Measurements from ENCODE around the gene SPRYD7.

Gene SPRYD7

DNA sequence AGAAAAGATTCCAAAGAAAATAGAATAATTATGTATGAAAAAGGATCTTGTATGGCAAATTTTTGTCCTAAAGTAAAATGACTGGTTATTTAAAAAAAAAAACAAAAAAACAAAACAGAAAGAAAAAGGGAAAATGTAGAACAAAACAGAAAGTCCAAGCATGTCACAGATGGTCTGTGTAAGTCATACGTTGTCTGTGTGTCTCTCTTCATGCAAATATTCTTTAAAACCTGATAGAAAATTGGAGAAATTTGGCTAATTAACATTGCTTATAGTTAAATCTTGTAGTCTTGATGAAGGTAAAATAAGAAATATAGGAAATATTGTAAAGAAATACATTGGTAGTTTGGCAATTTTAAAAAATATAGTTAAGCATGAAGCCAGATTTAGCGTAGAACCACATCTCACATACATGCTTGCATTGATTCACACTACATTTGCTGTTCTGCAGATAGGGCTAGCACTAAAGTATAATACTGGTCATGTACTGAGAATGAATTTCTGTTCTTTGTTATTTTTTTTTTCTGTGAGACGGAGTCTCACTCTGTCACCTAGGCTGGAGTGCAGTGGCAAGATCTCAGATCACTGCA is 58.4 kb downstream of the SPRYD7 start:
- H3K36me3 Mint-ChIP-seq (ENCODE audit: low read depth): peaks cover 9% of the 10 kb centered on the region
- TF ChIP-seq, protein P1, sequence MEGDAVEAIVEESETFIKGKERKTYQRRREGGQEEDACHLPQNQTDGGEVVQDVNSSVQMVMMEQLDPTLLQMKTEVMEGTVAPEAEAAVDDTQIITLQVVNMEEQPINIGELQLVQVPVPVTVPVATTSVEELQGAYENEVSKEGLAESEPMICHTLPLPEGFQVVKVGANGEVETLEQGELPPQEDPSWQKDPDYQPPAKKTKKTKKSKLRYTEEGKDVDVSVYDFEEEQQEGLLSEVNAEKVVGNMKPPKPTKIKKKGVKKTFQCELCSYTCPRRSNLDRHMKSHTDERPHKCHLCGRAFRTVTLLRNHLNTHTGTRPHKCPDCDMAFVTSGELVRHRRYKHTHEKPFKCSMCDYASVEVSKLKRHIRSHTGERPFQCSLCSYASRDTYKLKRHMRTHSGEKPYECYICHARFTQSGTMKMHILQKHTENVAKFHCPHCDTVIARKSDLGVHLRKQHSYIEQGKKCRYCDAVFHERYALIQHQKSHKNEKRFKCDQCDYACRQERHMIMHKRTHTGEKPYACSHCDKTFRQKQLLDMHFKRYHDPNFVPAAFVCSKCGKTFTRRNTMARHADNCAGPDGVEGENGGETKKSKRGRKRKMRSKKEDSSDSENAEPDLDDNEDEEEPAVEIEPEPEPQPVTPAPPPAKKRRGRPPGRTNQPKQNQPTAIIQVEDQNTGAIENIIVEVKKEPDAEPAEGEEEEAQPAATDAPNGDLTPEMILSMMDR (IDR thresholded peaks at IDR 0.05; ENCODE audit: unreplicated experiment in 3 of 3): no peak
- no peaks in the 10 kb centered on the region for H3K27me3 Mint-ChIP-seq (ENCODE audit: low read depth)
- peaks cover 46% of the 10 kb centered on the region for H3K9me3 Mint-ChIP-seq
- H3K27ac Mint-ChIP-seq: no peak overlapping the region
- no peaks in the 10 kb centered on the region for H3K4me1 Mint-ChIP-seq
- H3K4me3 Mint-ChIP-seq: no peak overlapping the region

DNA sequence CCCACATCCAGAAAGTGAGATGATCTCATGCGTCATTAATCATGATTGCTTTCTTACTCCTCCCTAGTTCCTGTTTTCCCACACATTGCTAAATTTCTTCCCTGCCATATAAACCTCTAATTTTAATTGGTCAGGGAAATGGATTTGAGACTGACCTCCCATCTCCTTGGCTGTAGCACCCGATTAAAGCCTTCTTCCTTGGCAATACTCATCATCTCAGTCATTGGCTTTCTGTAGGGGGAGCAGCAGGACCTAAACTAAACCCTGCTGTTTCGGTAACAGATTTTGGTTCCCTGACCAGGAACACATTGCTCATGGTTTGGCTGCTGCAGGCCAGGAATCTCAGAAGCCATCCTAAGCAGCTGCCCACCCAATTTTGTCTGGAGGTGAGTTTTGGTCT is 61.7 kb downstream of the SPRYD7 start:
- TF ChIP-seq, protein P1 (IDR thresholded peaks at IDR 0.05; ENCODE audit: unreplicated experiment in 3 of 3): no peak
- H3K4me3 Mint-ChIP-seq: no peak overlapping the region
- peaks cover 30% of the 10 kb centered on the region for H3K9me3 Mint-ChIP-seq
- H3K27me3 Mint-ChIP-seq (ENCODE audit: low read depth): no peaks in the 10 kb centered on the region
- no peaks in the 10 kb centered on the region for H3K4me1 Mint-ChIP-seq
- peaks cover 9% of the 10 kb centered on the region for H3K36me3 Mint-ChIP-seq (ENCODE audit: low read depth)
- H3K27ac Mint-ChIP-seq: no peak overlapping the region

DNA sequence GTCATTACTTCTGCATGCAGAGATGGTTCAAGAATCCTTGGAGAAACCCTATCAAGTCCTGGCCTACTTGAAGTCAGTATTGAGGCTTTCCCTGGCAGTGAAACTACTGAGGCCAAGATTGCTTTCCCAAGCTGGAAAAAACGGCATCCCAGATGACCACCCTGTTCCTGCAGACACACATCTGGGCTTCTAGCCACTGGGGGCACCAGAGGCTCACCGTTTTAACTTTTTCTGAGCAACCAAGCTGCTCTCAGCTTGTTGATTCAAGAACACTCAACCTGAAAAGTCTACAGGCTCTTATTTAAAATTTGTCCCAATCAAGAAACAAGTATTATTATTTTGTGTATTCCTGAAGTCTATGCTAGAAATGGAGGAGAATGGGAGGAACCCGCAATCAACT is 66.6 kb downstream of the SPRYD7 start:
- TF ChIP-seq, protein P1 (IDR thresholded peaks at IDR 0.05; ENCODE audit: unreplicated experiment in 3 of 3): peak in 1 of 3 experiments; percentile 25
- Mint-ChIP-seq H3K27ac (no peak overlapping the region), H3K27me3 (ENCODE audit: low read depth) (peaks cover 3% of the 10 kb centered on the region), H3K36me3 (ENCODE audit: low read depth) (peaks cover 3% of the 10 kb centered on the region), H3K4me1 (no peaks in the 10 kb centered on the region), H3K4me3 (no peak overlapping the region), H3K9me3 (peaks cover 9% of the 10 kb centered on the region)

DNA sequence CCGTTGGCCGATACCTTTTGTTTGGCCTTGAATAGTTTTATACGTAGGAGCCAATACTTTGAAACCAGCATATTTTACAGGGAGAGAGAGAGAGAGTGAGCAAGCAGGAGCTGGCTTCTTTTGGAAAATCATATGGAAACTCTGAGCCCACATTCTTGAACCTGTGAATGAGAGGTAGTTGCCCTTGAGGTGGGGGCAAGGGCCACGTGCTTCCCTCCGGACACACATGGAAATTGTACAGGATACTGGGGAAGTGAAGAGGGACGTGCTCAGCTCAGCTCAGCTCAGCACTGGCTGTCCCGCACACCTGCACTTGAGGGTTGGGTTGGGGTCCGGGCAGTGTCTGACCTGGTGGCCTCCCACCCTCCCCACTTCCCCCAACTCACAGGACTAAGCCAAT is 68.3 kb downstream of the SPRYD7 start:
- H3K27me3 Mint-ChIP-seq (ENCODE audit: low read depth): peaks cover 9% of the 10 kb centered on the region
- H3K36me3 Mint-ChIP-seq (ENCODE audit: low read depth): no peaks in the 10 kb centered on the region
- no peak overlapping the region for H3K4me3 Mint-ChIP-seq
- no peak overlapping the region for H3K27ac Mint-ChIP-seq
- TF ChIP-seq, protein P1 (IDR thresholded peaks at IDR 0.05; ENCODE audit: unreplicated experiment in 3 of 3): no peak
- H3K9me3 Mint-ChIP-seq: peaks cover 8% of the 10 kb centered on the region
- no peaks in the 10 kb centered on the region for H3K4me1 Mint-ChIP-seq

DNA sequence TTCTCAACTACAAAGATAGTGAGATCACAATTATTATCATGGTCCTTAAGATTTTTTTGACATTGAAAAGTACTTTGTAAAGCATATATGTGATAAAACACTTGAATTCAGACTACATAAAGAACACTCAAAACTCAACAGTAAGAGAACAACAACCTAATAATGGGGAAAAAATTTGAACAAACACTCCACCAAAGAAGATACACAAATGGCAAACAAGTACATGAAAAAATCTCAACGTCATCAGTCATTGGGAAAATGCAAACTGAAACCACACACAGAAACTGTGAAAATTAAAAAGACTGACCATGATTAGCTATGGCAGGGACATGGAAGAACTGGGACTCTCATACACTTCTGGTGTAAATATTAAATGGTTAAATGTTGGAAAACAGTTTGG is 70.9 kb downstream of the SPRYD7 start:
- no peaks in the 10 kb centered on the region for H3K4me1 Mint-ChIP-seq
- H3K27me3 Mint-ChIP-seq (ENCODE audit: low read depth): peaks cover 9% of the 10 kb centered on the region
- H3K9me3 Mint-ChIP-seq: peaks cover 5% of the 10 kb centered on the region
- H3K4me3 Mint-ChIP-seq: no peak overlapping the region
- no peak overlapping the region for H3K27ac Mint-ChIP-seq
- no peaks in the 10 kb centered on the region for H3K36me3 Mint-ChIP-seq (ENCODE audit: low read depth)
- TF ChIP-seq, protein P1 (IDR thresholded peaks at IDR 0.05; ENCODE audit: unreplicated experiment in 3 of 3): no peak

DNA sequence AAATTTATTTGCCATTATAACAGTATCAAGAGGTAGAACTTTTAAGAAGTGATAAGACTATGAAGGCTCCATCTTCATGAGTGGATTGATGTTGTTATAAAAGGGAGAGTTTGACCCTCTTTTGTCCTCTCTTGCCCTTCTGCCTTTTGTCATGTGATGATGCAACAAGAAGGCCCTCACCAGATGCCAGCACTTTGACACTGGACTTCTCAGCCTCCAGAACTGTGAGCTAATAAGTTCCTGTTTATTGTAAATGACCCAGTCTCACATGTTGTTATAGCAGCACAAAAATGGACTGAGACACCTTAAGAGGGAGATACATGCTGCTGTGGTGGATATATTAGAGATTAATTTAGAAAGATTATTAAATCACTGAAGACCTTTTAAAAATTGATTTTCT is 71.6 kb downstream of the SPRYD7 start:
- no peak overlapping the region for H3K27ac Mint-ChIP-seq
- peaks cover 5% of the 10 kb centered on the region for H3K9me3 Mint-ChIP-seq
- no peaks in the 10 kb centered on the region for H3K36me3 Mint-ChIP-seq (ENCODE audit: low read depth)
- peaks cover 9% of the 10 kb centered on the region for H3K27me3 Mint-ChIP-seq (ENCODE audit: low read depth)
- H3K4me3 Mint-ChIP-seq: no peak overlapping the region
- H3K4me1 Mint-ChIP-seq: no peaks in the 10 kb centered on the region
- TF ChIP-seq, protein P1 (IDR thresholded peaks at IDR 0.05; ENCODE audit: unreplicated experiment in 3 of 3): no peak

Data from nephron (organoid).